ENCODE measurements around the gene GPSM1.

GPSM1 gene

GRCh38 chr9:136291306-136292025 is 35.9 kb upstream of the GPSM1 start:
- DNase-seq: no peak

DNA sequence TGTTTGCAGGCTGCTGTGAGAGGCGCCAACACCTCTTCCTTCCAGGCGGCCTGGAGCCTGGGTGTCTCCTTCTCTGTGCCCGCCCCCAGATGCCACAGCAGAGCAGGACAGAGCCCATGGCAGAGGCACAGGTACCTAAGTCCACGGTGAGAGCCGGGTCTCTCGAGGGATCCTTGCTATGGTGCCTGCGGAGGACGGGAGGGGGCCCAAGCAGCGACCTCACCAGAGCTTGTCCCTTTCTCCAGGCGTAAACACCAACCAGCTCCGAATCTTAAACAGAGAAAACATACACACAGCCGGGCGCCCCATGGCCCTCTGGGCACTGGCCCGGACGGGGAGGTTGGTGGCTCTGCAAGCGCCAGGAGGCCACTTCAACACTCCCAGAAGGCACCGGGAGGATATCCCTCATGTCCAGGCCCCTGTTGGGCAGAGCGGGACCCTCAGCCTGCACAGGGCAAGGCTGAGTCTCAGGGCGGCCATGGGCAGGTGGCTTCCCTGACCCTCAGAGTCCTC is 35.3 kb upstream of the GPSM1 start:
- no peak for DNase-seq

GRCh38 chr9:136292591-136293448 is 34.5 kb upstream of the GPSM1 start:
- DNase-seq: no peak

- DNase-seq: no peak
Observed at GRCh38 chr9:136293476-136294077, 33.8 kb upstream of the GPSM1 start.

- DNase-seq: no peak
Observed at GRCh38 chr9:136294437-136294836, 32.9 kb upstream of the GPSM1 start.

GRCh38 chr9:136295055-136295454 is 32.3 kb upstream of the GPSM1 start:
- no peak for DNase-seq

DNA sequence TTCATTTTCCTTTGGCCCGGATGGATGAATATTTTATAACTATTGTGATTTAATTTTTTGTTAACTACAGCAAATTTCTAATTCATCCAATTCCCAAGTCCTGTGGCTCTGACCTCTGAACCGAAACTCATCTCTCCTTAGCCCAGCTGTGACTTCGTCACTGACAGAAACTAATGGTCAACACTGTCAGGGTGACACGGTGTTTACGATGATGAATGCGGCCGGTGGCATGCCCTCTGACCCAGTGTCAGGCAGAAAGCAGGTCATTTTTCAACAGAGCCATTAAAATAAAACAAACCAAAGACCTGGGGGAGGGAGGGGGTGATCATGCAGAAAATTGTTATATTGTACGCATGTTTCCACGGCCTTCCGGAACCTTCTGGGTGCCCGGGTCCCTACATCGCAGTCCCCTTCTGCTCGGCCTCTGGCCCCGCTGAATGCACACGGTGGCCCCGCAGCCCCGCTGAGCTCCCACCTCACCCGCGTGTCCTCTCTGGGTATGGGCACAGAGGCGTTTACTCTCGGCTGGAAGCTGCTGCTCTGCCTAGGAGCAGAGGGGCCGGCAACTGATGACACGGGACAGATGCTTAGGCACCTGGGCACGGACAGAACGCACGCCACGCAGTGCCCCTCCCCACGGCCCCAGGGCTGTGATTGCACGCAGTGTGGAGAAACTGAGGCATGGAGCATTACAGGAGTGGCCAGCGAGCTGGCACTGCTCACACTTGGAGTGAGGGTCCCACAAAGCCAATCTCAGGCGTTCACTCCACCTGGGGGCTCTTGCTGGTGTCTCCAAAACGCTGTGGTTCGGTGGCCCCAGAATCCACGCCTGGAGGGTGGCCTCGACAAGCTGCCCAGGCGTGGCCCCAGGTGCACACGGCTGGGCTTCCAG is 31.6 kb upstream of the GPSM1 start:
- no peak for DNase-seq

- no peak for DNase-seq
Observed at GRCh38 chr9:136296434-136297015, 30.8 kb upstream of the GPSM1 start.

DNA sequence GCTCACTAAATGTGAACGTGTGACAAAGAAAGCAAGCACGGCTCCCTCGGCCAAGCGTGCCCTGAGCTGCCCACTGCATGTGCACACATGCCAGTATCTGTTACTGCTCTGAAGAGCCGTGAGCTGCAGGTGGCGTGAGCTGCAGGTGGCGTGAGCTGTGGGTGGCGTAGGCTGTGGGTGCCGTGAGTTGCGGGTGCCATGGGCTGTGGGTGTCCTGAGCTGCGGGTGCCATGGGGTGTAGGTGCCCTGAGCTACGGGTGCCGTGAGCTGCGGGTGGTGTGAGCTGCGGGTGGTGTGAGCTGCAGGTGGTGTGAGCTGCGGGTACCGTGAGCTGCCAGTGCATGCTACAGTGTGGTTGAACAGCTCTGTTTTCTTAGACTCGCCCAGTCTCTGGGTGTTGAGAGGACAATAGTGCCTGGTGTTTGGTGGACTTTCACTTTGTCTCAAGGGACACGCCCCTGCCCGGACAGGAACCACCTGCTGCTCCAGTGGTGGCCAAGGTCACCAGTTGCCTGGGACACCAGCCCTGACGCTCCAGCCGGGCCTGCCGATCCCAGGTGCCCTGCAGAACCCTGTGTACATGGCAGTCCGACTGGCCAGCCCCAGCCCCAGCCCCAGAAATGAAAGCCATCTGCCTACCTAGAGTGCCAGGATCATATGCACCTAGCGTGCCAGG is 30.2 kb upstream of the GPSM1 start:
- no peak for DNase-seq

GRCh38 chr9:136297766-136298735 is 29.3 kb upstream of the GPSM1 start:
- DNase-seq: no peak

- no peak for DNase-seq
Observed at GRCh38 chr9:136299116-136299515, 28.2 kb upstream of the GPSM1 start.

GRCh38 chr9:136299541-136299940 is 27.8 kb upstream of the GPSM1 start:
- DNase-seq: no peak

DNA sequence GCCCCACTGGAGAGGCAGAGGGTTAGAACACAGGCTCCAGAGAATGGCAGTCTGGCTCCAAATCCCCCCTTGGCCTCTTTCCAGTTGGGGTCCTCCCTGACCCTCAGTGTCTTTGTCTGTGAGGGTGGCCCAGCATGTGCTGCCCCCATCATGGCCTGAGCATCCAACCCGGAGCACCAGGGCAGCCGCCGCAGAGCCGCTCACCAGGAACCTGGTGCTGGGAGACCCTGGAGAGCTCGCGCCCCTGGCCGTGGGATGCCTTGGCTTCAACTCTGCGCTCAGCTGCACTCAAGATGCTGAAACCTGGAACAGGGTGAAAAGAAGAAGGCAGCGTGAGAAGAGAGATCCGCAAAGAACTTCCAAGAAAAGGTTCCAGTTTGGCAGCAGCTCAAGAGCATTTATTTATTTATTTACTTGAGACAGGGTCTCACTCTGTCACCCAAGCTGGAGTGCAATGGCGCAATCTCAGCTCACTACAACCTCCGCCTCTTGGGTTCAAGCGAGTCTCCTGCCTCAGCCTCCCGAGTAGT is 27.3 kb upstream of the GPSM1 start:
- no peak for DNase-seq

DNA sequence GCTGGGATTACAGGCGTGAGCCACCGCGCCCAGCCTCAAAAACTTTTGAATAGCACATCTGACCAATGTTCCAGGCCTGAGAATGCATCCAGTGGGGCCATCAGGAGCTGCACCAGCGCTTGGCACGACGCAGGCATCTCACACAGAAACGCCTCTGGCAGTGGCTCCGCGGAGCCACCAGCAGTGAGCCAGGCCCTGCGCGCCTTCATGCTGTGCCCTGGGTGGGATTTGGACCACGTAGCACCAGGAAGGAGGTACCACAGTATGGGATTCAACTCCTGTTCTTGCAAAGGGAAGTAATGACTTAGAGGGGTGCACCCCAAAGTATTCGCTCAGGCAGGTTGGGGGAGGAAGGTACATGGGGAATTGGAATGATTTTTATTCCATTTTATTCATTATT is 26.5 kb upstream of the GPSM1 start:
- DNase-seq: no peak

DNA sequence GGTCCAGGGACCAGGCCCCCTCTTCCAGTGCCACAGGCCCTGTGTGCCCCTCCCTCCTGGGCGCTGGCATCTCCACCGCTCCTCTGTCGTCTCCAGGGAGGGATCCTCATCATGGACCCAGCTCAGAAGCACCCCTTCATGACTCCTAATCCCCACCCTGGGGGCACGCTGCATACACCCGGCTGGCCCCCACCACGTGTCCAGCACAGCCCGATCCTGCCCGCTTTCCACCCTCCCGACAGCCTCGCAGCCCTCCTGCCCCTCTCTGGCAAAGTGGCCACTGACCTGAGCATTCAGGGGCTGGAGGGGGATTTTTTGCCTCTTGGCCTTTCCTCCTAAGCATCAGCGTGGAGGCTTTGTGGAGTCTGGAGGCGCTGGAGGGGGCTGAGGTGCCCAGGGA is 24.8 kb upstream of the GPSM1 start:
- no peak for DNase-seq

GRCh38 chr9:136303066-136303824 is 24.1 kb upstream of the GPSM1 start:
- DNase-seq: no peak

GRCh38 chr9:136303825-136304416 is 23.4 kb upstream of the GPSM1 start, which contains the start of gene CCDC187:
CCDC187 (minus strand) TSS chr9:136304094; CDS start chr9:136303830, 264 bp downstream.
- no peak for DNase-seq

GRCh38 chr9:136304456-136304855 is 22.9 kb upstream of the GPSM1 start:
- no peak for DNase-seq

DNA sequence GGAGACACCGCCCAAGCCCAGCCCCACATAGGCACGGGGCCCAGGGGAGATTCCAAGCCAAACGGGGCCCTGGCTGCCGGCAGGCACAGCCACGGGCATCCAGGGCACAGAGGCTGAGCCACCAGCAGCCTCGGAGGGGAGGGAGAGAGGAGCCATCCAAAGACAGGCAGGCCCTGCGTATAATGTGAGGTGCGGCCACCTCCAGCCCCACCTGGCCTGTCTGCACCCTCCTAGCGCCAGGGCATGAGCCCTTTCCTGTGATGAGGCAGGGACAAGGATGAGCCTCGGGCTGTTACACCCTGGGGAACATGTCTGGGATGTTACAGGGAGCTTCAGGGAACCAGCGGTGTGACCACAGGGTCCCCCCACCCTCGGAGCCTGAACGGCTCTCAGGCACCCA is 22.4 kb upstream of the GPSM1 start:
- DNase-seq: no peak
